SK-N-SH (cell line): ENCODE data around the gene TSPAN16. TPM values are rescaled to one million over a fixed set of nuclear protein-coding genes. Genes with fewer than 3 reads are reported as not detected.

Experiments used
- CTCF ChIA-PET: fragments of 300-600, 350-600 bp; formaldehyde crosslinking; extraction: SDS; loops from one replicate; lab custom pipeline; 2021; lab: Yijun Ruan, JAX
- POLR2A ChIA-PET: fragments of 350-600 bp; sonication (Branson Sonifier 250); formaldehyde crosslinking; extraction: SDS; loops from one replicate; lab custom pipeline; 2020; ENCODE audit warnings: antibody characterized with exemption, inconsistent platforms; lab: Yijun Ruan, JAX
- DNase-seq: peaks from one replicate; pipeline ENCODE4 v3.0.0; 2012
- H2AFZ ChIP-seq: fragments of 200-600 bp; sonication (generic); 2 replicates; pipeline ENCODE4 v1.8.1; 2016; ENCODE audit warnings: antibody characterized with exemption, mild to moderate bottlenecking, low read depth
- H3F3A ChIP-seq: fragments of 200-600 bp; sonication (generic); replicated peaks from 2 replicates; pipeline ENCODE3; 2016; ENCODE audit warnings: antibody characterized with exemption, mild to moderate bottlenecking; ENCODE audit not compliant: insufficient read depth
- H3K27ac ChIP-seq, 2 experiments: fragments of 200-500 bp in 1 of 2; fragments of 200-600 bp in 1 of 2; sonication (Bioruptor generic) in 1 of 2; sonication (generic), shearing (Covaris generic) in 1 of 2; 2 replicates each; pipeline versions ENCODE4 v1.5.1 to v1.6.1; 2014 to 2016; ENCODE audit warnings: low read depth in 2 of 2, inconsistent platforms in 1 of 2, low read length in 1 of 2, mild to moderate bottlenecking in 1 of 2, mixed read lengths in 1 of 2
- H3K27me3 ChIP-seq: fragments of 200-600 bp; sonication (generic), shearing (Covaris generic); 2 replicates; pipeline ENCODE4 v1.6.1; 2016; ENCODE audit warnings: mixed run types; ENCODE audit not compliant: insufficient read depth
- H3K36me3 ChIP-seq, 2 experiments: fragments of 200-500 bp in 1 of 2; fragments of 200-600 bp in 1 of 2; sonication (Bioruptor generic) in 1 of 2; sonication (generic) in 1 of 2; replicated peaks in 1 of 2; 2 replicates each; pipeline versions ENCODE3 to v1.5.1; 2014 to 2016; ENCODE audit warnings: low read length in 1 of 2, mild to moderate bottlenecking in 1 of 2; ENCODE audit not compliant: insufficient read depth in 2 of 2, control insufficient read depth in 1 of 2
- H3K4me1 ChIP-seq, 2 experiments: fragments of 200-500 bp in 1 of 2; fragments of 200-600 bp in 1 of 2; sonication (Bioruptor generic) in 1 of 2; sonication (generic), shearing (Covaris generic) in 1 of 2; 2 replicates each; pipeline versions ENCODE4 v1.5.1 to v1.6.1; 2014 to 2016; ENCODE audit warnings: low read depth in 1 of 2, low read length in 1 of 2, mixed run types in 1 of 2; ENCODE audit not compliant: insufficient read depth in 2 of 2, control insufficient read depth in 1 of 2
- H3K4me2 ChIP-seq: fragments of 200-600 bp; sonication (generic), shearing (Covaris generic); 2 replicates; pipeline ENCODE4 v1.6.1; 2017; ENCODE audit warnings: mixed run types
- H3K4me3 ChIP-seq, 2 experiments: fragments of 200-500 bp in 1 of 2; fragments of 200-600 bp in 1 of 2; sonication (Bioruptor generic) in 1 of 2; sonication (generic), shearing (Covaris generic) in 1 of 2; 2 replicates each; pipeline versions ENCODE4 v1.5.1 to v1.8.1; 2014 to 2016; ENCODE audit warnings: low read depth in 2 of 2, inconsistent platforms in 1 of 2, low read length in 1 of 2, mild to moderate bottlenecking in 1 of 2, mixed read lengths in 1 of 2, moderate library complexity in 1 of 2
- H3K79me2 ChIP-seq: fragments of 200-600 bp; sonication (generic); 2 replicates; pipeline ENCODE4 v1.8.1; 2017; ENCODE audit warnings: mild to moderate bottlenecking; ENCODE audit not compliant: insufficient read depth
- H3K9ac ChIP-seq: fragments of 200-600 bp; sonication (generic); 2 replicates; pipeline ENCODE4 v1.6.1; 2017; ENCODE audit warnings: mixed run types
- H3K9me2 ChIP-seq: fragments of 200-600 bp; sonication (generic); 2 replicates; pipeline ENCODE4 v1.6.1; 2017; ENCODE audit warnings: mixed run types
- H3K9me3 ChIP-seq: fragments of 200-600 bp; sonication (generic); 2 replicates; pipeline ENCODE4 v1.6.1; 2017; ENCODE audit warnings: mixed run types, mild to moderate bottlenecking, moderate library complexity
- H4K20me1 ChIP-seq: fragments of 200-600 bp; sonication (generic); 2 replicates; pipeline ENCODE4 v1.6.1; 2017; ENCODE audit warnings: mild to moderate bottlenecking, mixed run types; ENCODE audit not compliant: insufficient read depth
- EP300 ChIP-seq, 2 experiments: IDR thresholded peaks; 2 replicates each; pipeline versions ENCODE4 v1.4.0 to v1.6.1; 2012; ENCODE audit warnings: borderline replicate concordance in 1 of 2, low read depth in 1 of 2, low read length in 1 of 2
- FOSL2 ChIP-seq: IDR thresholded peaks from 2 replicates; pipeline ENCODE4 v1.4.0; 2012; ENCODE audit warnings: low read depth, mild to moderate bottlenecking, moderate library complexity, borderline replicate concordance
- FOXJ3 ChIP-seq: sonication (generic); formaldehyde crosslinking; IDR thresholded peaks from 2 replicates; pipeline ENCODE4 v1.5.1; 2020; ENCODE audit warnings: mild to moderate bottlenecking, missing genetic modification reagents
- FOXM1 ChIP-seq: IDR thresholded peaks from 2 replicates; pipeline ENCODE4 v1.4.0; 2012; ENCODE audit warnings: low read depth, mild to moderate bottlenecking
- GABPA ChIP-seq: IDR thresholded peaks from 2 replicates; pipeline ENCODE4 v1.4.0; 2012; ENCODE audit warnings: low read depth, mild to moderate bottlenecking
- GATA2 ChIP-seq: sonication (generic); formaldehyde crosslinking; IDR thresholded peaks from 2 replicates; pipeline ENCODE4 v1.5.0; 2020; ENCODE audit warnings: mild to moderate bottlenecking, missing genetic modification reagents
- IRF3 ChIP-seq: fragments of 150-350 bp; IDR thresholded peaks from 2 replicates; pipeline ENCODE4 v1.6.1; 2016; ENCODE audit warnings: mild to moderate bottlenecking, low read depth, low read length
- MAX ChIP-seq: IDR thresholded peaks from 2 replicates; pipeline ENCODE4 v1.4.0; 2012; ENCODE audit warnings: low read depth
- NRF1 ChIP-seq: IDR thresholded peaks from 2 replicates; pipeline ENCODE4 v1.6.1; 2012; ENCODE audit warnings: low read depth, mild to moderate bottlenecking, low read length
- POLR2AphosphoS5 ChIP-seq: IDR thresholded peaks from 2 replicates; pipeline ENCODE4 v1.6.1; 2012; ENCODE audit warnings: low read depth, low read length
- RAD21 ChIP-seq: IDR thresholded peaks from 2 replicates; pipeline ENCODE4 v1.6.1; 2012; ENCODE audit warnings: mild to moderate bottlenecking, low read length
- RFX5 ChIP-seq: IDR thresholded peaks from 2 replicates; pipeline ENCODE4 v1.6.1; 2012; ENCODE audit warnings: mild to moderate bottlenecking, improper control_type of control experiment, low read length
- SMC3 ChIP-seq: IDR thresholded peaks from 2 replicates; pipeline ENCODE4 v1.6.1; 2012; ENCODE audit warnings: low read depth, low read length, improper control_type of control experiment
- TCF12 ChIP-seq: IDR thresholded peaks from 2 replicates; pipeline ENCODE4 v1.4.0; 2012
- WGBS: methylation state at CpG from one replicate; pipeline ENCODE4 v1.1.6; 2017; ENCODE audit warnings: low lambda C conversion rate; 5-methylcytosine and 5-hydroxymethylcytosine counted together
- polyA plus RNA-seq, 3 experiments: library from polyadenylated mRNA; depleted of rRNA; stranded (reverse); fragments of >200 nt; gene quantifications; 2 replicates each; pipeline ENCODE4 v1.2.3, GENCODE V29; 2012
- TF ChIP-seq, protein P1 (sequence below): IDR thresholded peaks from 2 replicates; pipeline ENCODE4; 2012
- TF ChIP-seq, protein P2 (sequence below): IDR thresholded peaks from 2 replicates; pipeline ENCODE4 v1.4.0; 2012; ENCODE audit warnings: low read depth, borderline replicate concordance
- TF ChIP-seq, protein P3 (sequence below): fragments of 150-350 bp; IDR thresholded peaks from 2 replicates; pipeline ENCODE4 v1.6.1; 2017; ENCODE audit warnings: antibody characterized with exemption, low read length, low read depth, borderline replicate concordance
- TF ChIP-seq, protein P4 (sequence below): IDR thresholded peaks from 2 replicates; pipeline ENCODE4 v1.6.1; 2012; ENCODE audit warnings: mild to moderate bottlenecking, low read depth, low read length, moderate library complexity

Gene TSPAN16
- polyA plus RNA-seq, 1 of the 3 experiments (the other 2 are of a cell fraction) = not detected

GRCh38 chr19:11273296-11273695, 22.7 kb upstream of the TSPAN16 start:
- Histone ChIP-seq H3K36me3 (no peaks in the 10 kb centered on the region), H4K20me1 (no peaks in the 10 kb centered on the region), H3K27ac (no peak overlapping the region), H3K4me1 (peaks cover 7 to 9% of the 10 kb centered on the region in 2 experiments; a peak in 1 of 4 replicates), H2AFZ (no peak overlapping the region), H3K4me3 (no peak overlapping the region), H3F3A (peaks cover 4% of the 10 kb centered on the region), H3K9me2 (no peaks in the 10 kb centered on the region), H3K79me2 (no peaks in the 10 kb centered on the region), H3K27me3 (no peaks in the 10 kb centered on the region), H3K9me3 (no peaks in the 10 kb centered on the region), H3K9ac (no peak overlapping the region), H3K4me2 (no peak overlapping the region)
- no peak for DNase-seq
- POLR2A ChIA-PET = no interaction called here
- no peak for TF ChIP-seq SMC3
- no peak for TF ChIP-seq MAX
- TF ChIP-seq, protein P1, sequence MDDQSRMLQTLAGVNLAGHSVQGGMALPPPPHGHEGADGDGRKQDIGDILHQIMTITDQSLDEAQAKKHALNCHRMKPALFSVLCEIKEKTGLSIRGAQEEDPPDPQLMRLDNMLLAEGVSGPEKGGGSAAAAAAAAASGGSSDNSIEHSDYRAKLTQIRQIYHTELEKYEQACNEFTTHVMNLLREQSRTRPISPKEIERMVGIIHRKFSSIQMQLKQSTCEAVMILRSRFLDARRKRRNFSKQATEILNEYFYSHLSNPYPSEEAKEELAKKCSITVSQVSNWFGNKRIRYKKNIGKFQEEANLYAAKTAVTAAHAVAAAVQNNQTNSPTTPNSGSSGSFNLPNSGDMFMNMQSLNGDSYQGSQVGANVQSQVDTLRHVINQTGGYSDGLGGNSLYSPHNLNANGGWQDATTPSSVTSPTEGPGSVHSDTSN = no peak
- no peak for TF ChIP-seq FOSL2
- TF ChIP-seq TCF12 = no peak
- no peak for TF ChIP-seq EP300 (IDR thresholded peaks at IDR 0.05; ENCODE audit: borderline replicate concordance in 1 of 2, low read depth in 1 of 2, low read length in 1 of 2)
- no peak for TF ChIP-seq RAD21
- TF ChIP-seq IRF3 = no peak
- TF ChIP-seq, protein P2, sequence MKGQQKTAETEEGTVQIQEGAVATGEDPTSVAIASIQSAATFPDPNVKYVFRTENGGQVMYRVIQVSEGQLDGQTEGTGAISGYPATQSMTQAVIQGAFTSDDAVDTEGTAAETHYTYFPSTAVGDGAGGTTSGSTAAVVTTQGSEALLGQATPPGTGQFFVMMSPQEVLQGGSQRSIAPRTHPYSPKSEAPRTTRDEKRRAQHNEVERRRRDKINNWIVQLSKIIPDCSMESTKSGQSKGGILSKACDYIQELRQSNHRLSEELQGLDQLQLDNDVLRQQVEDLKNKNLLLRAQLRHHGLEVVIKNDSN = no peak
- no peak for TF ChIP-seq RFX5
- TF ChIP-seq NRF1 = no peak
- TF ChIP-seq FOXM1 = no peak
- CTCF ChIA-PET = interaction anchor here (1.2 to 1.6 kb wide), 3 partner anchors 11 to 108 kb away, joined by 3 to 8 read pairs (median 4); partner anchors contain the start of gene DOCK6
- WGBS = 75% methylated on average over 2 of the region's 2 CpGs

GRCh38 chr19:11273989-11274388, 22.0 kb upstream of the TSPAN16 start:
- ChIA-PET CTCF (interaction anchor here (0.6 to 1.6 kb wide), 4 partner anchors 12 to 404 kb away, joined by 3 to 8 read pairs (median 3); partner anchors contain the start of gene DOCK6), POLR2A (no interaction called here)
- Histone ChIP-seq H3K79me2 (no peaks in the 10 kb centered on the region), H3K27me3 (no peaks in the 10 kb centered on the region; the same call in 1 of the 2 replicates), H3K4me1 (peaks cover 2 to 5% of the 10 kb centered on the region in 2 experiments; a peak in 1 of 4 replicates), H3K4me2 (no peak overlapping the region), H3K9me3 (no peaks in the 10 kb centered on the region), H3K36me3 (no peaks in the 10 kb centered on the region), H4K20me1 (no peaks in the 10 kb centered on the region), H3F3A (peaks cover 4% of the 10 kb centered on the region), H3K27ac (no peak overlapping the region), H3K4me3 (no peak overlapping the region), H3K9me2 (no peaks in the 10 kb centered on the region), H3K9ac (no peak overlapping the region), H2AFZ (no peak overlapping the region)
- no peak for DNase-seq
- TF ChIP-seq GABPA (no peak), POLR2AphosphoS5 (no peak), FOXJ3 (CRISPR knock-in tag) (no peak), GATA2 (CRISPR knock-in tag) (no peak), TCF12 (no peak)
- TF ChIP-seq, protein P3, sequence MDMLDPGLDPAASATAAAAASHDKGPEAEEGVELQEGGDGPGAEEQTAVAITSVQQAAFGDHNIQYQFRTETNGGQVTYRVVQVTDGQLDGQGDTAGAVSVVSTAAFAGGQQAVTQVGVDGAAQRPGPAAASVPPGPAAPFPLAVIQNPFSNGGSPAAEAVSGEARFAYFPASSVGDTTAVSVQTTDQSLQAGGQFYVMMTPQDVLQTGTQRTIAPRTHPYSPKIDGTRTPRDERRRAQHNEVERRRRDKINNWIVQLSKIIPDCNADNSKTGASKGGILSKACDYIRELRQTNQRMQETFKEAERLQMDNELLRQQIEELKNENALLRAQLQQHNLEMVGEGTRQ = no peak
- TF ChIP-seq, protein P4, sequence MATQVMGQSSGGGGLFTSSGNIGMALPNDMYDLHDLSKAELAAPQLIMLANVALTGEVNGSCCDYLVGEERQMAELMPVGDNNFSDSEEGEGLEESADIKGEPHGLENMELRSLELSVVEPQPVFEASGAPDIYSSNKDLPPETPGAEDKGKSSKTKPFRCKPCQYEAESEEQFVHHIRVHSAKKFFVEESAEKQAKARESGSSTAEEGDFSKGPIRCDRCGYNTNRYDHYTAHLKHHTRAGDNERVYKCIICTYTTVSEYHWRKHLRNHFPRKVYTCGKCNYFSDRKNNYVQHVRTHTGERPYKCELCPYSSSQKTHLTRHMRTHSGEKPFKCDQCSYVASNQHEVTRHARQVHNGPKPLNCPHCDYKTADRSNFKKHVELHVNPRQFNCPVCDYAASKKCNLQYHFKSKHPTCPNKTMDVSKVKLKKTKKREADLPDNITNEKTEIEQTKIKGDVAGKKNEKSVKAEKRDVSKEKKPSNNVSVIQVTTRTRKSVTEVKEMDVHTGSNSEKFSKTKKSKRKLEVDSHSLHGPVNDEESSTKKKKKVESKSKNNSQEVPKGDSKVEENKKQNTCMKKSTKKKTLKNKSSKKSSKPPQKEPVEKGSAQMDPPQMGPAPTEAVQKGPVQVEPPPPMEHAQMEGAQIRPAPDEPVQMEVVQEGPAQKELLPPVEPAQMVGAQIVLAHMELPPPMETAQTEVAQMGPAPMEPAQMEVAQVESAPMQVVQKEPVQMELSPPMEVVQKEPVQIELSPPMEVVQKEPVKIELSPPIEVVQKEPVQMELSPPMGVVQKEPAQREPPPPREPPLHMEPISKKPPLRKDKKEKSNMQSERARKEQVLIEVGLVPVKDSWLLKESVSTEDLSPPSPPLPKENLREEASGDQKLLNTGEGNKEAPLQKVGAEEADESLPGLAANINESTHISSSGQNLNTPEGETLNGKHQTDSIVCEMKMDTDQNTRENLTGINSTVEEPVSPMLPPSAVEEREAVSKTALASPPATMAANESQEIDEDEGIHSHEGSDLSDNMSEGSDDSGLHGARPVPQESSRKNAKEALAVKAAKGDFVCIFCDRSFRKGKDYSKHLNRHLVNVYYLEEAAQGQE = no peak
- WGBS = 74% methylated on average over 4 of the region's 5 CpGs
